C4-2B (cell line): ENCODE data around the gene CETP.

ENCODE experiments used
- H3K27ac ChIP-seq: fragments of 450-650 bp; 2 replicates; pipeline ENCODE4 v1.5.1; 2017
- CTCF ChIP-seq: fragments of 450-650 bp; conservative IDR thresholded peaks from 2 replicates; pipeline ENCODE4 v1.5.1; 2017; ENCODE audit warnings: mild to moderate bottlenecking
- ZFX ChIP-seq: fragments of 450-650 bp; IDR thresholded peaks from 2 replicates; pipeline ENCODE4 v1.6.1; 2017

Gene CETP

GRCh38 chr16:57027067-57027466, 65.3 kb downstream of the CETP start:
- no peak for TF ChIP-seq ZFX
- H3K27ac ChIP-seq = no peak overlapping the region

DNA sequence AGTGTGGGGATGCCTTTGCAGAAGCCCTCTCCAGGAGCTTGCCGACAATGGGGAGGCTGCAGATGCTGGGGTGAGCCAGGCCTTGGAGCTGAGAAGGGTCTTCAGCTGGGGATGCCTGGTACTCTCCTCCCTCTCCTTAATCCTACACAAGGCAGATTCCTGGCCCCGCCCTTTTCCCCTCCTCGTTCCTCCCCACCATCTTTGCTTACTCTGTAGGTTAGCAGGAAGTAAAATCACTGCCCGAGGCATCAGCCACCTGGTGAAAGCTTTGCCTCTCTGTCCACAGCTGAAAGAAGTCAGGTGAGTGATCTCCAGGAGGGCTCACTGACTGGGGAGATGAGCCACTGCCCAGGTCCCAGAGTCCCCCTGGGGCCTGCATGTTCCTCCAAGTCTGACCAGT, 66.3 kb downstream of the CETP start:
- TF ChIP-seq CTCF (no peak), ZFX (no peak)
- no peak overlapping the region for H3K27ac ChIP-seq

GRCh38 chr16:57029161-57030160, 67.7 kb downstream of the CETP start:
- no peak overlapping the region for H3K27ac ChIP-seq
- TF ChIP-seq ZFX (no peak), CTCF (no peak)

DNA sequence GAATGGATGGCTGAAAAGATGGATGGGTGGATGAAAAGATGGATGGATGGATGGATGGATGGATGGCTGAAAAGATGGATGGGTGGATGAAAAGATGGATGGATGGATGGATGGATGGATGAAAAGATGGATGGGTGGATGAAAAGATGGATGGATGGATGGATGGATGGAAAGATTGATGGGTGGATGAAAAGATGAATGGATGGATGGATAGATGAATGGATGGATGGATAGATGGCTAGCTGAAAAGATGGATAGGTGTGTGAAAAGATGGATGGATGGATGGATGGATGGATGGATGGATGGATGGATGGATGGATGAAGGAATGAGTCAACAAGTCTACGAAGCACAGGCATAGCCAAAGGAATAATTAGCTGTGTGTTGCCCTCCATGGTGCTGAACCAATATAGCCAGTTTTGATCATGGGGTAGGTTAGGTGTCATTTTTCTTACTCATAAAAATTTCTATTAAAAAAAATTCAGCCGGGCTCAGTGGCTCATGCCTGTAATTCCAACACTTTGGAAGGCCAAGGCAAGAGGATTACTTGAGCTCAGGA, 68.7 kb downstream of the CETP start:
- H3K27ac ChIP-seq = no peak overlapping the region
- TF ChIP-seq ZFX (no peak), CTCF (no peak)

DNA sequence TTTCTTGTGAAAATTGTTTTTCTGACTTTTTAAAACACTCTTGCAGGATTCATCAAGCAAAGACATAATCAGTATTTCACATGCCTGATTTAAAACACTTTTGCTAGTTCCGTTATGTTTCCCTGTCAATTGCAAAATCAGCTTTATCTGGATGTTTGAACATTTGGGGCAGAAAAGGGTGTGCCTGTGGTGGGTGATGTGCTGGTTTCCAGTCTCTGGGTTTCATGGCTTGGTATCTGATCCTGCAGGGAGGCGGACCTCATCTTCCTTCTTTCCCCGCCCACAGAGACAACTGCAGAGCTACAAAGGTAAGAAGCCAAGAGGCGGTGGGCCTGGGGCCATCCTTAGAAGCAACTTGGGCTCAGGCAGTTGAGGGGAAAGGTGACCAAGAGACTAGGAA, 69.4 kb downstream of the CETP start:
- no peak overlapping the region for H3K27ac ChIP-seq
- no peak for TF ChIP-seq ZFX
- TF ChIP-seq CTCF = no peak

- H3K27ac ChIP-seq = no peak overlapping the region
- TF ChIP-seq ZFX (no peak), CTCF (no peak)
These were observed 70.6 kb downstream of the CETP start for GRCh38 chr16:57032346-57032745.

DNA sequence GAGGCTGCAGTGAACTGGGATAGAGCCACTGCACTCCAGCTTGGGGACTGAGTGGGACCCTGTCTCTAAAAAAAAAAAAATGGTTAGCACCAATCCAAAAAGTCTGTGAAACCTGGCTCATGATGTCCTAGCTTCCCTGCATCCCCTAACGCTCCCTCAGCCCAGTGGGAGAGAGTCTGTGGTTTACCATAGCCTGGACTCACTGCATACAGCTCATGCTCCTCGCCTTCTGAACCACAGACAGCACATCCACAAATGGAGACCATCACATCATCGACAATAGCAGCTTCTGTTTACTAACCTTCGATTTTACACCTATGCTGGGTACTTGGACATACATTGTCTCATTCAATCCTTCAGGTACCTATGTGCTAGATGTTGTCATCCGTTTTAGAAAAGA, 71.2 kb downstream of the CETP start:
- TF ChIP-seq ZFX (no peak), CTCF (no peak)
- H3K27ac ChIP-seq = no peak overlapping the region
